HepG2 (cell line): ENCODE data around the gene TTC24. TPM values are rescaled to one million over a fixed set of nuclear protein-coding genes. Genes with fewer than 3 reads are reported as not detected.
A peak's percentile ranks its signal among the peaks of the same experiment; 100 is the strongest.

ENCODE experiments used
- ELF1 ChIP-seq: sonication (generic); formaldehyde crosslinking; IDR thresholded peaks from 2 replicates; pipeline ENCODE4 v1.4.0; 2020; ENCODE audit warnings: missing genetic modification reagents
- HDAC1 ChIP-seq: sonication (generic); formaldehyde crosslinking; IDR thresholded peaks from 2 replicates; pipeline ENCODE4 v1.5.1; 2020; ENCODE audit warnings: mild to moderate bottlenecking, missing genetic modification reagents
- ISL2 ChIP-seq: sonication (generic); formaldehyde crosslinking; IDR thresholded peaks from 2 replicates; pipeline ENCODE4 v1.5.0; 2020; ENCODE audit warnings: missing genetic modification reagents
- KAT8 ChIP-seq: IDR thresholded peaks from 2 replicates; pipeline ENCODE4 v1.6.1; 2016; ENCODE audit warnings: missing genetic modification reagents, missing compliant biosample characterization
- MXD4 ChIP-seq: IDR thresholded peaks from 2 replicates; pipeline ENCODE4 v1.6.1; 2016; ENCODE audit warnings: mild to moderate bottlenecking, missing biosample characterization, missing genetic modification reagents
- NCOA5 ChIP-seq: sonication (generic); formaldehyde crosslinking; IDR thresholded peaks from 2 replicates; pipeline ENCODE4 v1.4.0; 2020; ENCODE audit warnings: missing genetic modification reagents
- POLR2AphosphoS5 ChIP-seq: IDR thresholded peaks from 2 replicates; pipeline ENCODE4 v1.6.1; 2012; ENCODE audit warnings: low read depth, low read length
- PRMT3 ChIP-seq: sonication (generic); formaldehyde crosslinking; IDR thresholded peaks from 2 replicates; pipeline ENCODE4 v1.8.1; 2022; ENCODE audit warnings: low read depth, mild to moderate bottlenecking, moderate library complexity, missing genetic modification reagents, borderline replicate concordance
- RBM22 ChIP-seq: fragments of 200-400 bp; formaldehyde crosslinking; optimal IDR thresholded peaks from 2 replicates; pipeline ENCODE3; 2017; ENCODE audit warnings: mild to moderate bottlenecking, low read length, moderate library complexity
- SRSF1 ChIP-seq: fragments of 200-400 bp; formaldehyde crosslinking; optimal IDR thresholded peaks from 2 replicates; pipeline ENCODE3; 2017; ENCODE audit warnings: mild to moderate bottlenecking, low read depth, low read length, moderate library complexity
- ZNF17 ChIP-seq: sonication (generic); formaldehyde crosslinking; IDR thresholded peaks from 2 replicates; pipeline ENCODE4 v1.5.0; 2020; ENCODE audit warnings: mild to moderate bottlenecking, missing genetic modification reagents
- ZNF326 ChIP-seq: sonication (generic); formaldehyde crosslinking; IDR thresholded peaks from 2 replicates; pipeline ENCODE4 v1.4.0; 2020; ENCODE audit warnings: missing genetic modification reagents, borderline replicate concordance
- ZNF350 ChIP-seq: sonication (generic); formaldehyde crosslinking; IDR thresholded peaks from 2 replicates; pipeline ENCODE4 v1.4.0; 2020; ENCODE audit warnings: mild to moderate bottlenecking, low read depth, missing genetic modification reagents, borderline replicate concordance
- ZNF549 ChIP-seq: sonication (generic); formaldehyde crosslinking; IDR thresholded peaks from 2 replicates; pipeline ENCODE4 v1.5.0; 2020; ENCODE audit warnings: missing genetic modification reagents
- ZNF564 ChIP-seq: sonication (generic); formaldehyde crosslinking; IDR thresholded peaks from 2 replicates; pipeline ENCODE4 v1.8.1; 2023; ENCODE audit warnings: mild to moderate bottlenecking, missing genetic modification reagents
- ZSCAN21 ChIP-seq: sonication (generic); formaldehyde crosslinking; IDR thresholded peaks from 2 replicates; pipeline ENCODE4 v1.8.0; 2022; ENCODE audit warnings: mild to moderate bottlenecking, missing genetic modification reagents, moderate library complexity, borderline replicate concordance
- polyA plus RNA-seq, 8 experiments: library from polyadenylated mRNA; depleted of rRNA in 3 of 8; stranded (reverse) in 7 of 8; unstranded in 1 of 8; fragments of >200 nt; fragmentation: Illumina TruSeq in 4 of 8; extraction: Trizol in 4 of 8; gene quantifications; 2 replicates each; pipeline versions ENCODE4 v1.2.1 to v1.2.3, GENCODE V29; 2011 to 2016; ENCODE audit warnings: low read depth in 4 of 8, missing spikeins in 1 of 8, mixed read lengths in 1 of 8; ENCODE audit not compliant: insufficient read depth in 1 of 8
- total RNA-seq, 5 experiments: library from RNA; depleted of rRNA; stranded (reverse); fragments of >200 nt; fragmentation: Illumina TruSeq; extraction: Trizol; gene quantifications; 2 replicates each; pipeline ENCODE4 v1.2.3, GENCODE V29; 2016; ENCODE audit warnings: low read depth in 1 of 5
- TF ChIP-seq, protein P1 (sequence below): sonication (generic); formaldehyde crosslinking; IDR thresholded peaks from 2 replicates; pipeline ENCODE4 v1.4.0; 2020; ENCODE audit warnings: missing genetic modification reagents
- TF ChIP-seq, protein P2 (sequence below): IDR thresholded peaks from 2 replicates; pipeline ENCODE4 v1.6.1; 2016; ENCODE audit warnings: low read depth
- TF ChIP-seq, protein P3 (sequence below): IDR thresholded peaks from 2 replicates; pipeline ENCODE4 v1.6.1; 2016; ENCODE audit warnings: low read depth, control low read depth
- TF ChIP-seq, protein P4 (sequence below): sonication (generic); formaldehyde crosslinking; IDR thresholded peaks from 2 replicates; pipeline ENCODE4 v1.4.0; 2020; ENCODE audit warnings: mild to moderate bottlenecking, low read depth, missing genetic modification reagents

TTC24 gene
- total and polyA plus RNA-seq, 2 of the 13 experiments (the other 11 are each of a cell fraction or from before 2014, with no cell fraction given): 0.13 to 0.18 TPM

DNA sequence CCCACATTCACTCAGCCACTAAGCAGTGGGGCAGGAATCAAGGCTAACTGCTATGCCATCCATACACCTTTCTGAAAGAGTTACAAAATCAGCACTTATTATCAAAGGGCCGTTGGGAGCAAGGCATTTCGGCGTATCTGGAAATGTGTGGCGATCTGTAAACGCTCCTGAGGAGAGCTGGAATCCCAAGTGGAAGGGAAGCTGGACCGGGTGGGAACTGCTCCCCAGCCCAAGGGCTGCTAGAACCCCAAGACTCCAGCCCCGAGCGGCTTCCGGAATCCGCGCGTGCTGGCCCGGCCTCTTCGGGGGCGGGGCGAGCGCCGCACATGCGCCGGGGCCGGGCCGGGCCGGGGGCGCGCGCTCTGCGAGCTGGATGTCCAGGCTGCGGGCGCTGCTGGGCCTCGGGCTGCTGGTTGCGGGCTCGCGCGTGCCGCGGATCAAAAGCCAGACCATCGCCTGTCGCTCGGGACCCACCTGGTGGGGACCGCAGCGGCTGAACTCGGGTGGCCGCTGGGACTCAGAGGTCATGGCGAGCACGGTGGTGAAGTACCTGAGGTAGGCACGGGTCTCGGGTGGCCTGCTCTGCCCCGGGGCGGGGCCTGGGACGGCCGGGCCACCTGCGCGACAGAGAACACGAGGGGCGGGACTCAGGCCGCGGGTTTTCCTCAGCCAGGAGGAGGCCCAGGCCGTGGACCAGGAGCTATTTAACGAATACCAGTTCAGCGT, 12.1 kb downstream of the TTC24 start, which contains the start of gene NAXE (continued):
- TF ChIP-seq, protein P1, sequence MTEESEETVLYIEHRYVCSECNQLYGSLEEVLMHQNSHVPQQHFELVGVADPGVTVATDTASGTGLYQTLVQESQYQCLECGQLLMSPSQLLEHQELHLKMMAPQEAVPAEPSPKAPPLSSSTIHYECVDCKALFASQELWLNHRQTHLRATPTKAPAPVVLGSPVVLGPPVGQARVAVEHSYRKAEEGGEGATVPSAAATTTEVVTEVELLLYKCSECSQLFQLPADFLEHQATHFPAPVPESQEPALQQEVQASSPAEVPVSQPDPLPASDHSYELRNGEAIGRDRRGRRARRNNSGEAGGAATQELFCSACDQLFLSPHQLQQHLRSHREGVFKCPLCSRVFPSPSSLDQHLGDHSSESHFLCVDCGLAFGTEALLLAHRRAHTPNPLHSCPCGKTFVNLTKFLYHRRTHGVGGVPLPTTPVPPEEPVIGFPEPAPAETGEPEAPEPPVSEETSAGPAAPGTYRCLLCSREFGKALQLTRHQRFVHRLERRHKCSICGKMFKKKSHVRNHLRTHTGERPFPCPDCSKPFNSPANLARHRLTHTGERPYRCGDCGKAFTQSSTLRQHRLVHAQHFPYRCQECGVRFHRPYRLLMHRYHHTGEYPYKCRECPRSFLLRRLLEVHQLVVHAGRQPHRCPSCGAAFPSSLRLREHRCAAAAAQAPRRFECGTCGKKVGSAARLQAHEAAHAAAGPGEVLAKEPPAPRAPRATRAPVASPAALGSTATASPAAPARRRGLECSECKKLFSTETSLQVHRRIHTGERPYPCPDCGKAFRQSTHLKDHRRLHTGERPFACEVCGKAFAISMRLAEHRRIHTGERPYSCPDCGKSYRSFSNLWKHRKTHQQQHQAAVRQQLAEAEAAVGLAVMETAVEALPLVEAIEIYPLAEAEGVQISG (CRISPR knock-in tag): peak; percentile 82
- TF ChIP-seq RBM22: no peak
- peak; percentile 8 for TF ChIP-seq SRSF1
- TF ChIP-seq ZNF350 (CRISPR knock-in tag): 0 out of 2 replicates have a peak, but pooled peaks have one; percentile 16
- peak; percentile 89 for TF ChIP-seq POLR2AphosphoS5
- TF ChIP-seq ZNF564: no peak
- no peak for TF ChIP-seq ZNF549
- TF ChIP-seq MXD4 (CRISPR knock-in tag): peak; percentile 61
- TF ChIP-seq, protein P2, sequence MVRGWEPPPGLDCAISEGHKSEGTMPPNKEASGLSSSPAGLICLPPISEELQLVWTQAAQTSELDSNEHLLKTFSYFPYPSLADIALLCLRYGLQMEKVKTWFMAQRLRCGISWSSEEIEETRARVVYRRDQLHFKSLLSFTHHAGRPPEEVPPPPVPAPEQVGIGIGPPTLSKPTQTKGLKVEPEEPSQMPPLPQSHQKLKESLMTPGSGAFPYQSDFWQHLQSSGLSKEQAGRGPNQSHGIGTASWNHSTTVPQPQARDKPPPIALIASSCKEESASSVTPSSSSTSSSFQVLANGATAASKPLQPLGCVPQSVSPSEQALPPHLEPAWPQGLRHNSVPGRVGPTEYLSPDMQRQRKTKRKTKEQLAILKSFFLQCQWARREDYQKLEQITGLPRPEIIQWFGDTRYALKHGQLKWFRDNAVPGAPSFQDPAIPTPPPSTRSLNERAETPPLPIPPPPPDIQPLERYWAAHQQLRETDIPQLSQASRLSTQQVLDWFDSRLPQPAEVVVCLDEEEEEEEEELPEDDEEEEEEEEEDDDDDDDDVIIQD: no peak
- TF ChIP-seq, protein P3, sequence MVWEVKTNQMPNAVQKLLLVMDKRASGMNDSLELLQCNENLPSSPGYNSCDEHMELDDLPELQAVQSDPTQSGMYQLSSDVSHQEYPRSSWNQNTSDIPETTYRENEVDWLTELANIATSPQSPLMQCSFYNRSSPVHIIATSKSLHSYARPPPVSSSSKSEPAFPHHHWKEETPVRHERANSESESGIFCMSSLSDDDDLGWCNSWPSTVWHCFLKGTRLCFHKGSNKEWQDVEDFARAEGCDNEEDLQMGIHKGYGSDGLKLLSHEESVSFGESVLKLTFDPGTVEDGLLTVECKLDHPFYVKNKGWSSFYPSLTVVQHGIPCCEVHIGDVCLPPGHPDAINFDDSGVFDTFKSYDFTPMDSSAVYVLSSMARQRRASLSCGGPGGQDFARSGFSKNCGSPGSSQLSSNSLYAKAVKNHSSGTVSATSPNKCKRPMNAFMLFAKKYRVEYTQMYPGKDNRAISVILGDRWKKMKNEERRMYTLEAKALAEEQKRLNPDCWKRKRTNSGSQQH (CRISPR knock-in tag): 0 out of 2 replicates have a peak, but pooled peaks have one; percentile 20
- TF ChIP-seq PRMT3 (CRISPR knock-in tag): 0 out of 2 replicates have a peak, but pooled peaks have one; percentile 71
- peak; percentile 68 for TF ChIP-seq HDAC1 (CRISPR knock-in tag)
- no peak for TF ChIP-seq ZNF17 (CRISPR knock-in tag)
- peak; percentile 29; the same call in 1 of the 2 replicates for TF ChIP-seq ISL2 (CRISPR knock-in tag)
- TF ChIP-seq ZSCAN21 (CRISPR knock-in tag): 0 out of 2 replicates have a peak, but pooled peaks have one; percentile 57
- TF ChIP-seq ELF1 (CRISPR knock-in tag): peak; percentile 83
- peak; percentile 80 for TF ChIP-seq KAT8 (CRISPR knock-in tag)
- no peak for TF ChIP-seq ZNF326 (CRISPR knock-in tag)
- 0 out of 2 replicates have a peak, but pooled peaks have one; percentile 18 for TF ChIP-seq NCOA5 (CRISPR knock-in tag)
- TF ChIP-seq, protein P4, sequence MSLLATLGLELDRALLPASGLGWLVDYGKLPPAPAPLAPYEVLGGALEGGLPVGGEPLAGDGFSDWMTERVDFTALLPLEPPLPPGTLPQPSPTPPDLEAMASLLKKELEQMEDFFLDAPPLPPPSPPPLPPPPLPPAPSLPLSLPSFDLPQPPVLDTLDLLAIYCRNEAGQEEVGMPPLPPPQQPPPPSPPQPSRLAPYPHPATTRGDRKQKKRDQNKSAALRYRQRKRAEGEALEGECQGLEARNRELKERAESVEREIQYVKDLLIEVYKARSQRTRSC: no peak
